ENCODE results near the gene NPPA. TPM values are rescaled to one million over a fixed set of nuclear protein-coding genes. Genes with fewer than 3 reads are reported as not detected.

NPPA gene
- total RNA-seq, 1 experiment from 2014 or later, result not detected

DNA sequence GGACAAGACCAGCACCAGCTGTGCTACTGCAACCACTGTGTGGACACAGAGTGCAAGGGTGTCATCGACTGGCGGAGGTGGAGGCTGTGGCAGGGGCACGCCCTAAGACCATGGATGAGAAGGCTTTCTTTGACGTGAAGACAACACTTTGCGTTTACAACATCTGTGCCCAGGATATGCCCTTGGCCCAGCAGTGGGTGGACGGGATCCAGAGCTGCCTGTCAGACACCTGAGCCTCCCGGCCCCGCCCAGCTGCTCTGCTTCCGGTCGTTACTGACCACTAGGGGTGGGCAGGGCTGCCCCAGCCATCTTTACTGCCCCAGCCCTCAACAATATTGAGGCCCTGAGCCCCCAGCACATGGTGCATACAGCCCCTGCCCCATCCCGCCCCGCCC lies 32.6 kb upstream of the NPPA start:
- H3K27ac Mint-ChIP-seq, result no peak overlapping the region
- Histone ChIP-seq H2AK5ac (ENCODE audit: insufficient read length, low read length) (no peak overlapping the region), H4K20me1 (ENCODE audit: control insufficient read depth, insufficient read depth, insufficient read length) (no peaks in the 10 kb centered on the region), H2AFZ (ENCODE audit: low read length) (no peak overlapping the region), H4K8ac (replicated peaks; ENCODE audit: insufficient read length, low read depth, low read length) (no peak overlapping the region), H3K56ac (ENCODE audit: insufficient read length, low read depth, low read length) (no peak overlapping the region), H4K91ac (ENCODE audit: insufficient read length, low read depth, low read length) (no peak overlapping the region), H3K79me1 (ENCODE audit: insufficient read depth, low read depth, low read length, poor library complexity, severe bottlenecking) (no peaks in the 10 kb centered on the region), H3K23ac (ENCODE audit: insufficient read length, low read depth, low read length) (no peak overlapping the region), H3T11ph (ENCODE audit: low read length) (no peak overlapping the region), H3K4ac (ENCODE audit: low read depth, low read length) (no peak overlapping the region), H3K9ac (ENCODE audit: extremely low read depth, insufficient read length, low read length) (no peak overlapping the region), H3K9me3 (ENCODE audit: control insufficient read depth, low read depth, low read length) (no peaks in the 10 kb centered on the region), H3K27me3 (ENCODE audit: insufficient read depth, low read length) (no peaks in the 10 kb centered on the region), H2BK20ac (ENCODE audit: low read depth, low read length, poor library complexity, severe bottlenecking) (no peak overlapping the region), H2BK120ac (ENCODE audit: low read depth, low read length, poor library complexity, severe bottlenecking) (no peak overlapping the region), H3K14ac (ENCODE audit: insufficient read depth, low read length) (no peak overlapping the region; the same call in 1 of the 2 replicates), H3K79me2 (ENCODE audit: insufficient read depth, low read length) (no peaks in the 10 kb centered on the region), H2BK12ac (ENCODE audit: insufficient read length, low read depth, low read length) (no peak overlapping the region), H2BK15ac (ENCODE audit: low read depth, low read length) (no peak overlapping the region), H3K27ac (ENCODE audit: insufficient read length, low read depth, low read length) (no peak overlapping the region), H4K5ac (ENCODE audit: insufficient read length, low read depth, low read length) (no peak overlapping the region), H3K23me2 (ENCODE audit: insufficient read length, low read depth, low read length, poor library complexity, severe bottlenecking) (no peaks in the 10 kb centered on the region), H3K4me1 (ENCODE audit: insufficient read depth, low read length) (peaks cover 2% of the 10 kb centered on the region; the same call in 1 of the 2 replicates), H3K4me2 (ENCODE audit: insufficient read depth, insufficient read length, low read length) (no peak overlapping the region), H3K18ac (ENCODE audit: insufficient read length, low read depth, low read length) (no peak overlapping the region), H2BK5ac (ENCODE audit: insufficient read length, low read length) (no peak overlapping the region)
- no peaks in the 10 kb centered on the region; the same call in none of the 2 replicates for H3K27me3 Mint-ChIP-seq (ENCODE audit: low read depth)
- TF ChIP-seq, protein P1, sequence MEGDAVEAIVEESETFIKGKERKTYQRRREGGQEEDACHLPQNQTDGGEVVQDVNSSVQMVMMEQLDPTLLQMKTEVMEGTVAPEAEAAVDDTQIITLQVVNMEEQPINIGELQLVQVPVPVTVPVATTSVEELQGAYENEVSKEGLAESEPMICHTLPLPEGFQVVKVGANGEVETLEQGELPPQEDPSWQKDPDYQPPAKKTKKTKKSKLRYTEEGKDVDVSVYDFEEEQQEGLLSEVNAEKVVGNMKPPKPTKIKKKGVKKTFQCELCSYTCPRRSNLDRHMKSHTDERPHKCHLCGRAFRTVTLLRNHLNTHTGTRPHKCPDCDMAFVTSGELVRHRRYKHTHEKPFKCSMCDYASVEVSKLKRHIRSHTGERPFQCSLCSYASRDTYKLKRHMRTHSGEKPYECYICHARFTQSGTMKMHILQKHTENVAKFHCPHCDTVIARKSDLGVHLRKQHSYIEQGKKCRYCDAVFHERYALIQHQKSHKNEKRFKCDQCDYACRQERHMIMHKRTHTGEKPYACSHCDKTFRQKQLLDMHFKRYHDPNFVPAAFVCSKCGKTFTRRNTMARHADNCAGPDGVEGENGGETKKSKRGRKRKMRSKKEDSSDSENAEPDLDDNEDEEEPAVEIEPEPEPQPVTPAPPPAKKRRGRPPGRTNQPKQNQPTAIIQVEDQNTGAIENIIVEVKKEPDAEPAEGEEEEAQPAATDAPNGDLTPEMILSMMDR (conservative IDR thresholded peaks at IDR 0.05), result 0 out of 3 replicates have a peak, but pooled peaks have one; percentile 10
- H3K4me3 Mint-ChIP-seq, result no peak overlapping the region
- peaks cover 0 to 5% of the 10 kb centered on the region in 2 experiments; a peak in 4 of 5 replicates for H3K9me3 Mint-ChIP-seq
- H3K36me3 Mint-ChIP-seq (ENCODE audit: insufficient read depth in 1 of 3, low read depth in 3 of 3), result 0 out of 7 replicates have a peak, but pooled peaks cover 0 to 7% (median 0%) of the 10 kb centered on the region in 3 experiments
- WGBS (ENCODE audit: extremely low coverage, insufficient read length, low lambda C conversion rate), result no CpG with 5 or more reads among the region's 12 CpGs
- no peak for DNase-seq
- peaks cover 10% of the 10 kb centered on the region in 2 experiments for H3K4me1 Mint-ChIP-seq

Measured in H9 (cell line).